GM21717 (cell line): ENCODE results near the gene HIPK4.

Experiments
- ATAC-seq: cut with Tn5 transposase; IDR thresholded peaks from one replicate; pipeline ENCODE4 v1.9.1; 2021; ENCODE audit warnings: mild to moderate bottlenecking, moderate library complexity; ENCODE audit not compliant: unreplicated experiment

Gene HIPK4

GRCh38 chr19:40367577-40368434 is 22.2 kb downstream of the HIPK4 start:
- ATAC-seq: no peak

GRCh38 chr19:40366697-40367561 is 23.1 kb downstream of the HIPK4 start:
- ATAC-seq: no peak

DNA sequence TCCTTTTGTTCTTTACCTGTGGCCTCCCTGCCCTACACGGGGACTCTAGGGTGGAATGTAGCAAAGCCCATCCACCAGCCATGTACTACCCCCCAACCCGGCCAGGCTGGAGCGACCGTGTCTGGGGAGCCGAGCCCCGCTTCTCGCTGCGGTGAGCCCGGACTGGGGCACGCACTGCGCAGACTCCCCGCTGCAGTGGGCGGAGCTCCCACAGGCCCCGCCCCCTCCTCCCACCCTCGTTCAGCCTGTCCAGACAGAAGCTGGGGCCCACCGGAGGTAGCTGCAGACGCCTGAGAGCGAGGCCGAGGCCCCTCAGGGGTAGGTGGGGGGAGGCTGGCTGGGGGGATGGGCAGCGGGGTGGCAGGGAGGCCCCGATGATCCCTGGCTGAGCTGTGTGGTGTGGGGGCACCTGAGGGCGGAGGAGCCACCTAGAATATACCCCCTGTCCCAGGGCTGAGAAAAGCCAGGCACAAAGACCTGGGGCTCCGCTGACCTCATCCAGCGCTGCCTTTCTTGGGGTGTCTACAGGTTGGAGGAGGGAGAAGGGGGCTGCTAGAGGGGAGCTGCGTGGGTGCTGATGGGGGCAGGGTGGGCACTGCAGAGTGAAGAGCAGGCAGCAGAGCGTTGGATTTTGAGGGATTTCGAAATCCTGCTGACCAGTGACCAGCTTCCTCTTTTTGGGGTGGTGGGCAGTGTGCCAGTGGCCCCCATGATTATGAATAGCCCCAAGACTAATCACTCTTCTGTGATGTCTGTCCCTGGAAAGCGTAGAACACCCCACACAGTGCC is 24.2 kb downstream of the HIPK4 start:
- ATAC-seq: no peak

DNA sequence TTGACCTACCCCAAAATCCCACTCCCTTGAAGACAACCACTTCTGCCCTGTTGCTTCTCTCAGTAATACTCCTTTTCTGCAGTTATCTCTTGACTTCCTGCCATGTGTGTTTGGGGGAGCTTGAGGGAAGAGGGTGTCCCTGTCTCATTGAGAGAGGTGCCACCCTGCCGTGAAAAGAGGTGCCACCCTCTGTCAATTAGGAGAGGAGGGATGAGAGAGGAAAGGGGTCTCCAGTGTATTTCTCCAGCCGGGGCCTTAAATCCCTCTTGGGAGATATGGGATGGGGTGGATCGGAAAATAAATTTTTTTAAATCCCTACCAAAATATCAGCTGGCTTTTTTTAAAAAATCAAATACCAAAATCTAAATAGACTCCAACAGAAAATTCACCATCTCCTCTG is 25.0 kb downstream of the HIPK4 start:
- ATAC-seq: no peak

DNA sequence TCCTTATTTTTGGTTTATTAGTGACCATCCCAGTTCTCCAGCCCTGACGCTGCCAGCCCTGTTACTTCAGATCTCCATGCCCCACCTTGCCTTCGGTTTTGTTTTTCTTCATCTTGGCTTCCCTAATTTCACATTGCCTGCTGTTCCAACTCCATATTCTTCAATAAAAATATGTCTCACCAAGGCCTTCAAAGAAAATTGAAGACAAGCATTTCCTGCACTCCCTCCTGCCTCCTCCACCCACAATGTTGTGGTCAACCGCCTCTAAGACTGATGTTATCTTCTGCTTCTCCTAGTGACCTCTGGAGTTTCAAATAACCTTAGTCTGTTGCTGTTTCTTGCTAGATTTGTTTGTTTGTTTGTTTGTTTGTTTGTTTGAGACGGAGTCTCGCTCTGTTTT is 26.9 kb downstream of the HIPK4 start:
- no peak for ATAC-seq

DNA sequence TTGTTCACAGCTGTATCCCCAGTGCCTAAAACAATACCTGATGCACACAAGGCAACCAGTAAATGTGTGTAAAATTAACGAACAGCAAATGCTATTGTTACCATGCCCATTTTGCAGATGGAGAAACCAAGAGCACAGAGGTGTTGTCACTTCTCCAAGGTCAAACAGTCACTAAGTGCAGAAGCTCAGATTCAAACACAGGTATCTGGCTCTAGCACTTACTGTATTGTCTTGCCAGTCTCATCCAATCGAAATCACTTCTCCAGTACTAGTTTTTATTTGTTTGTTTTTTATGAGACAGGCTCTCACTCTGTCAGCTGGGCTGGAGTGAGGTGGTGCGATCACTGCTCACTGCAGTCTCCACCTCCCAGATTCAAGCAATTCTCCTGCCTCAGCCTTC is 27.8 kb downstream of the HIPK4 start:
- no peak for ATAC-seq

DNA sequence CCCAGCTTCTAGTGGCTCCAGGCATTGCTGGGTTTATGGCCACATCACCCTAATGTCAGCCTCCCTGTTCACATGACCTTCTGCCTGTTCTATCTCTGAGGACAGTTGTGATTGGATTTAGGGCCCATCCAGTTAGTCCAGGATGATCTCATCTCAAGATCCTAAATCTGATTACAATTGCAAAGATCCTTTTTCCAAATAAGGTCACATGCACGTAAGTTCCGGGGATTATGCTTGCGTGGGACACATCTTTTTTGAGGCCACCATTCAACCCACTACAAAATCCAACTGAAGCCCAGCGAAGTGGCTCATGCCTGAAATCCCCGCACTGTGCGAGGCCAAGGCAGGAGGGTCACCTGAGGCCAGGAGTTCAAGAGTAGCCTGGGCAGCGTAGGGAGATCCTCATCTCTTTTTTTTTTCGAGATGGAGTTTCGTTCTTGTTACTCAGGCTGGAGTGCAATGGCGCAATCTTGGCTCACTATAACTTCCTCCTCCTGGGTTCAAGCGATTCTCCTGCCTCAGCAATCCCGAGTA is 29.2 kb downstream of the HIPK4 start:
- no peak for ATAC-seq

- ATAC-seq: no peak
Observed at GRCh38 chr19:40360020-40360707, 29.8 kb downstream of the HIPK4 start.

- ATAC-seq: no peak
Observed at GRCh38 chr19:40358773-40359172, 31.2 kb downstream of the HIPK4 start.

GRCh38 chr19:40357640-40358039 is 32.3 kb downstream of the HIPK4 start:
- no peak for ATAC-seq

GRCh38 chr19:40356681-40357595 is 33.0 kb downstream of the HIPK4 start:
- no peak for ATAC-seq

DNA sequence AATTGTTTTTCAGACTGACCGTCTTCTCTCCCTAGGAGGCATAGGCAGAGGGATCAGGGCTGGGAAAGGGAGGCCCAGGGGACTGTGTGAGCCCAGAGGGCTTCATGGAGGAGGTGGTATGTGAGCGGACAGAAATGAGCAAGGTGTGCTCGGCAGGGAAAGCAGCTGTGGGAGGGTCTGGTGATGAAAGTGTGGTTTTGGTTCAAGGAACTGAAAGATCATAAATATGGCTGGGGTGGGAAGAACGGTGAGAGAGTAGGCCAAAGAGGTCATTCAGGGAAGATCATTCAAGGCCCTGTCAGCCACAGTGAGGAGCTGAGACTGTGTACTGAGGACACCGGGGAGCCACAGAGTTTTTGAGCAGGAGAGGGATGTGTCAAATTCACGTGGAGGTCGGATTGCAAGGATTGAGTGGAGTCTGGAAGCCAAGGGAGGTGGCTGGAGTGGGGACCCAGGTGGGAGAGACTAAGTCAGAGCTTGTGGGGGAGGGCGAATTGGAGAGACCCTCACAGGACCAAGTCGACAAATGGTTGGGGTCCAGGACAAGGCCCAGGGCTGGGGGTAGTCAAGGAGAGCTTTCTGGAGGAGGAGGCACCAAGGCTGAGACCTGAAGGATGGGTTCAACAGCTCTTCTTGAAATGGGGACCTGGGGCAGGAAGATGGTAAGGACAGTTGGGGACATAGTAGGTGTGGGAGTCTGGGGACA is 33.9 kb downstream of the HIPK4 start:
- ATAC-seq: no peak

DNA sequence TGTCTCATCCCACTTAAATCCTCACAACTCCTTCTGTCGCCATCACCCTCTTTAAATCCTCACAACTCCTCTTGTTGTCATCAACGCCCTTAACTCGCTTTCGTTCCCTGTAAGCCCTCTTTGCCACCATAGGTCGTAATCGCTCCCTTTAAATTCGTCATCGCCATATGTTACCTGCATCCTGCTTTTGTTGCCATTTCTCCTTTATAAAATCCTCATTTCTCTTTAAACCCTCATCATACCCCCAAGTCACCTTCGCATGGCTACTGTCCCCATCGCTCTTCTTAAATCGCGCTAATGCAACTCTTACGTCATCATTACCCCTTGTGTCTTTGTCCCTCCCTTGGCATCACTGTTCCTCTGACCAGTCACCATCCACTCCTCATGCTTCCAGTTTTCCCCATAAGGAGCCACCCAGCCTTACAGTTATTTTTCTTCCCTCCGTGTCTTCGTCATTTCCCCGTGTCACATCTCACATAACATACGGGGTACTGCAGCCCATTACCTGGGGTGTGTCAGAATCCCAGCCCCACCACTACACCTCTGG is 40.9 kb downstream of the HIPK4 start:
- ATAC-seq: no peak

GRCh38 chr19:40348125-40348913 is 41.7 kb downstream of the HIPK4 start, which contains the start of the genes C19orf47 and PLD3:
C19orf47 (minus strand) TSS chr19:40348397; CDS start chr19:40341857, 6,540 bp downstream.
PLD3 (plus strand) TSS chr19:40348695; CDS start chr19:40366484, 17,789 bp downstream.
- ATAC-seq: peak; percentile 86

DNA sequence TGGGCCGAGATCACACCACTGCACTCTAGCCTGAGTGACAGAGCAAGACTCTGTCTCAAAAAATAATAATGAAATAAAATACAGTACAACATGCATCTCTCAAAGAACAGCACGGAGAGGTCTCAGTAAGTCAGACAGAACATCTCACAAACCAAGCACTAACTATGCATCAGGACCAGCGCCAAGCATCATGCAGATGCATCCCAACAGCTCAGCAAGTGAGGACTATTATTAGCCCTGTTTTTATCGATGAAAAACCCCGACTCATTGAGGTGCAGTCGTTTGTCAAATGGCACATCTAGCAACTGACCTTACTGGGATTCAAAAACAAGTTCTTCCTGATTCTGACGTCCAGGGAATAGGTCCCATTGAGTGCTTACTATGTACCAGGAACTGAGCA is 45.6 kb downstream of the HIPK4 start:
- no peak for ATAC-seq

DNA sequence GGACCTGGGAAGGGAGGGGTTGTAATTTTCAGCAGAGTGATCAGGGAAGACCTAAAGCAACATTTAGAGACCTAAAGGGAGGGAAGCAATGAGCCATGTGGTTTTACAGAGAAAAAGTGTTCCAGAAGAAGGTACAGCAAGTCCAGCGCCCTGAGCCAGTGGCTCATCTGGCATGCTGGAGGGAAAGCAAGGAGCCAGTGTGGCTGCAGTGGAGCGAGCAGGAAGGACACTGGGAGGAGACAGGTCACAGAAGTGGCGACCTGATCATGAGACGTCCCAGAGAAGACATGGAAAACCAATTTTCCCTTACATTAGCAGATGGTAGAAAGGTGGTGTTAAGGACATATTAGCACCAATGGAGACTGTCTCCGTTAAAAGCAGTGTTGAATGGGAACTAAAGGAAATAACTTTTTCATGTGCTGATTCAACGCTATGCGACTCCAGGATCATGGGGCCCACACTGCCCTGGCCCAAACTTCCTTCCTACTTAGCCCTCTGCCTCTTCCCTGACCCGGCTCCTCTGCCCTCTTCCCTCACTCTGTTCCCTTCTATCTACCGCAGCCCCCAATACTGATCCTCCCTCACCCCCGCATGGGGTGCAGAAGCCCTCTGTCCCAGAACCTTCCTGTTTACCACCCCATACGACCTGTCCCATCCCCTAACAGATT is 47.2 kb downstream of the HIPK4 start:
- ATAC-seq: no peak
